HG02885 (cell line): Measurements from ENCODE around the gene EHMT2.
"Not testable (repeated sequence)": the region's sequence is repeated elsewhere in the genome, so short reads cannot be mapped to it uniquely, and the experiment has no call there.

Source experiments
- ATAC-seq: cut with Tn5 transposase; IDR thresholded peaks from one replicate; pipeline ENCODE4 v1.9.1; 2021; ENCODE audit warnings: mild to moderate bottlenecking; ENCODE audit not compliant: unreplicated experiment, poor library complexity

EHMT2 gene

DNA sequence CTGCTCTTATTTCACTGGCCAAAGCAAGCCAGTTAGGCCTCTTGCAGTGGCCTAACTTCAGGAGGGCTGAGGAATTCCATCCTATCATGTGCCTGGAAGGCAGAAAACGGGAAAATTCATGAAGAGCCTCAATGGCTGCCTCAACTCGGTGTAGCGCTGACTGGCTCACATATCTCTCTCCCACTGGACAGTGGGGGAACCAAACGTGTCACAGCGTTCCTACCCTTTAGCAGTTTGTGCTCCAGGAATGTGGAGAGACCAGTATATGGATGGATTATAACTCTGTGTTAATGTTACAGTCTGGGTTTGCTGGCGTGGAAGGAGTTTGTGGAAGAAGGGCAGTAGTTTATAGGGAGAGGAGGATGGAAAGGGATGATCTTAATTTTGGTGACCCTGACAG lies 18.3 kb upstream of the EHMT2 start:
- no peak for ATAC-seq

DNA sequence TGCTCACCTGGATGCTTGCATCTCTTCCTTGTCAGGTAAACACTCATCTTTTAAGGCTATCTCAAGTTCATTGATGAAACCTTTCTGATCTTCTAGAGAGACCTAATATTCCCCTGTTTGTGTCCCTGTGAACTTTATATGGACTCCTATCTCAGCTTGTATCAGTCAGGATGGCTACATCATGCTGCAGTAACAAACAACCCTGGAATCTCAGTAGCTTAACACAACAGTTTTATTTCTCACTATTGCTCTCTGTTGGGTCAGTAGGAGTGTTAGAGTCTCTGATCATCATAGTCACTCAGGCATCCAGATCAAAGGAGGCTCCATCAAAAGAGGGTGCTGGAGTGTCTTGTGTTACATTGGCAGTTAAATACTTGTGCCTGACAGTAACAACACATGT lies 17.9 kb upstream of the EHMT2 start:
- no peak for ATAC-seq

DNA sequence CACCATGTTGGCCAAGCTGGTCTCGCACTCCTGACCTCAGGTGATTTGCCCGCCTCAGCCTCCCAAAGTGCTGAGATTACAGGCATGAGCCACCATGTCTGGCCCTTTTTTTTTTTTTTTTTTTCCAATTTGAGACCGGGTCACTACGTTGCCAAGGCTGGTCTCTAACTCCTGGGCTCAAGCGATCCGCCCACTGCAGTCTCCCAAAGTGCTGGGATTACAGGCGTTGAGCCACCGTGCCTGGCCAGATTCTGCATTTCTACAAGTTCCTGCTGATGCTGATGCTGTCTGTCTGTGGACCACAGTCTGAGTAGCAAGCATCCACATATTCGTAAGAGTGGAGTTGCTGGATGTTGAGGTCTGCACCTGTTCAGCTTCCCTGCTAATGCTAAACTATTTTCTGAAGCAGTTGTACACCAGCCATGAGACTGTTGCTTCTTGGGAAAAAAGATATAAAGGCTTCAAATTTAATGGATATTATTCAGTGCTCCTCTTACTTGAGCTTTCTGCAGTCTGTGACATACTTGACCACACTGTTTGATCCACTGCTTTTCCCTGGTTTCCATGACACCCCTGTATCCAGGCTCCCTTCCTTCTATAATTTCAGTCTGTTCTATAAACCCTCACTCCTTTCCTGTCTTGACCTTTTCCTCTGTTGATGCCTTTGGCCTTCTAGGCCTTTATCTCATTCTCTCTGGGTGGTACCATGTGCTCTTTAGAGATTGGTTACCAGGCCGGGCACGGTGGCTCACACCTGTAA lies 14.5 kb upstream of the EHMT2 start:
- no peak for ATAC-seq

DNA sequence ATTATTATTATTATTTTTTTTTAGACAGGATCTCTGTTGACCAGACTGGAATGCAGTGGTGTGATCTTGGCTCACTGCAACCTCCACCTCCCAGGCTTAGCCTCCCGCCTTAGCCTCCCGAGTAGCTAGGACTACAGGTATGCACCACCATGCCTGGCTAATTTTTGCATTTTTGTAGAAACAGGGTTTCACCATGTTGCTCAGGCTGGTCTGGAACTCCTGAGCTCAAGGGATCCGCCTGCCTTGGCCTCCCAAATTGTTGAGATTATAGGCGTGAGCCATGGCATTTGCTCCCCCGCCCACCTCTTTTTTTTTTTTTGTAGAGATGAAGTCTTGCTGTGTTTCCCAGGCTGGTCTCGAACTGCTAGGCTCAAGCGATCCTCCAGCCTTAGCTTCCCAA lies 11.8 kb upstream of the EHMT2 start:
- not testable (repeated sequence) for ATAC-seq

DNA sequence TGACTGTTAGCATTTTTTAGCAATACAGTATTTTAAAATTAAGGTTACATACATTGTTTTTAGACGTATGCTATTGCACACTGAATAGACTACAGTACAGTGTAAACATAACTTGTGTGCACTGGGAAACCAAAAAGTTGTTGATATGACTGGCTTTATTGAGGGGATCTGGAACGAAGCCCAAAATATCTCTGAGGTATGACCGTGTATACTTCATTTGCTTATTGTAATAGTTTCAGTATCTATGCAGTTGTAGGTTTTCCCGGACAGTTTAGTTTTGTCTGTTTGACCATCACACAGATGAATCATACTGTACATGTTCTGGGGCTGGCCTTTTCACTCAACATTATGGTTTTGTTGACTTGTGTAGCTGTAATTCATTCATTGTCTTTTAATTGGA lies 11.3 kb upstream of the EHMT2 start:
- ATAC-seq, result peak; percentile 69

DNA sequence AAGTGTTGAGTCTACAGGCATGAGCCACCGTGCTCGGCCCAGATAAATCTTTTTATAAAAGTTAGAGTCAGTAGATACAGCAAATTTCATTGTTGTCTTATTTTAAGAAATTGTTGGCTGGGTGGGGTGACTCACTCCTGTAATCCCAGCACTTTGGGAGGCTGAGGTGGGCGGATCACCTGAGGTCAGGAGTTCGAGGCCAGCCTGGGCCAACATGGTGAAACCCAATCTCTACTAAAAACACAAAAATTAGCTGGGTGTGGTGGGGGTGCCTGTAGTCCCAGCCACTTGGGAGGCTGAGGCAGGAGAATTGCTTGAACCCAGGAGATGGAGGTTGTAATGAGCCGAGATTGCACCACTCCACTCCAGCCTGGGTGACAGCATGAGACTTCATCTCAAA lies 10.8 kb upstream of the EHMT2 start:
- ATAC-seq, result not testable (repeated sequence)

DNA sequence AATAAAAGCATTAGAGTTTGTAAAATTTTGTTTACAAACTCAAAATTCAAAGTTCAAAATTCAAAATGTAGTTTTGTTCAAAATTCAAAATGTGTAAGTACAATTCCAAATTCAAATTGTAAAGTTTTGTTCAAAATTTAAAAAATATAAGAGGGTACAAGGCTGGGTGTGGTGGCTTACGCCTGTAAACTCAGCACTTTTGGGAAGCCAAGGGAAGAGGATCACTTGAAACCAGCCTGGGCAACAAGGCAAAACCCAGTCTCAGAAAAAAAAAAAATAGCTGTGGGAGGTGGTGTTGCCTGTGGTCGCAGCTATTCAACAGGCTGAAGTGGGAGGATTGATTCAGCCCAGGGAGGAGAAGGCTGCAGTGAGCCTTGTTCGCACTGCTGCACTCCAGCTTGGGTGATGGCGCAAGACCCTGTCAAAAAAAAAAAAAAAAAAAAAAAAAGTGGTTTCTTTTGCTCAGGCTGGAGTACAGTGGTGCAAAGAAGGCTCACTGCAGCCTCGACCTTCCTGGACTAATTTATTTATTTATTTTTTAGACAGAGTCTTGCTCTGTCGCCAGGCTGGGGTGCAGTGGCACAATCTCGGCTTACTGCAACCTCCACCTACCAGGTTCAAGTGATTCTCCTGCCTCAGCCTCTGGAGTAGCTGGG lies 9.8 kb upstream of the EHMT2 start:
- ATAC-seq, result no peak

DNA sequence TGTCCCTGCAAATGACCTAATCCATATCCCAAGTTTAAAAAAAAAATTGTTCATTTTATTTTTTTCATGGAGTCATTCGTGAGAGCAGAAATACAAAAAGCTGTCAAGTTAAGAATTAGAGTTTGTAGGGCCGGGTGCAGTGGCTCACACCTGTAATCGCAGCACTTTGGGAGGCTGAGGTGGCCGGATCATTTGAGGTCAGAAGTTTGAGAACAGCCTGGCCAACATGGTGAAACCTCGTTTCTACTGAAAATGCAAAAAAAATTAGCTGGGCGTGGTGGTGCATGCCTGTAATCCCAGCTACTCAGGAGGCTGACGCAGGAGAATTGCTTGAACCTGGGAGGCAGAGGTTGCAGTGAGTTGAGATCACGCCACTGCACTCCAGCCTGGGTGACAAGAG lies 9.2 kb upstream of the EHMT2 start:
- ATAC-seq, result not testable (repeated sequence)

DNA sequence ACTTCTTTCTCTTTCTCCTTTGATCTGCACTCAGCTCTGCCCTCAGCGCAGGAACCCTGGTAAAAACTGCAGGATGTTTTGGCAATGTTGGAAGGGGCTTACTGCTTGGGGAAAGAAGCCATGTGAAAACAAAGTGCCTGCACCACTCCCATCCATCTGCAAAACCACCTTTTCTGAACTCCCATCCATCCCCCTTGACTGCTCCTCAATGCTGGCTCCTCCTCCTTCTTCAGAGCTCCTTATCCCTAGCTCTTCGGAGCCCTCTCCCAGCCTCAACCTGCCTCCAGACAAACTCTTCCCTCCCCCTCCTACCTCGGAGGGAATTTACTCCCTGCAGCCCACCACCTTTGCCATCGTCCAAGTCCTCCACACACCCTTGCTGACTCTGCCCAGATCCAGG lies 8.6 kb upstream of the EHMT2 start:
- ATAC-seq, result no peak

DNA sequence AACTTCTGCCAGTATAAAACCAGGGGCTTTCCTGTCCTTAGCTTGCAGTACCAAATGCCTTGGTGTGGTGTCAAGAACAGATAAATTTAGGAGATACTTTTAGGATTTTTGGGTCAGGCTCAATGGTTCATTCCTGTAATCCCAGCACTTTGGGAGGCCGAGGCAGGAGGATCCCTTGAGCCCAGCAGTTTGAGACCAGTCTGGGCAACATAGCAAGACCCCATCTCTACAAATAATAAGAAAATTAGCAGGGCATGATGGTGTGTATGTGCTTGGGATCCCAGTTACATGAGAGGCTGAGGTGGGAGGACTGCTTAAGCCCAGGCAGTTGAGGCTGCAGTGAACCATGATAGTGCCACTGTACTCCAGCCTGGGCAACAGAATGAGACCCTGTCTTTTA lies 7.5 kb upstream of the EHMT2 start:
- ATAC-seq, result no peak

DNA sequence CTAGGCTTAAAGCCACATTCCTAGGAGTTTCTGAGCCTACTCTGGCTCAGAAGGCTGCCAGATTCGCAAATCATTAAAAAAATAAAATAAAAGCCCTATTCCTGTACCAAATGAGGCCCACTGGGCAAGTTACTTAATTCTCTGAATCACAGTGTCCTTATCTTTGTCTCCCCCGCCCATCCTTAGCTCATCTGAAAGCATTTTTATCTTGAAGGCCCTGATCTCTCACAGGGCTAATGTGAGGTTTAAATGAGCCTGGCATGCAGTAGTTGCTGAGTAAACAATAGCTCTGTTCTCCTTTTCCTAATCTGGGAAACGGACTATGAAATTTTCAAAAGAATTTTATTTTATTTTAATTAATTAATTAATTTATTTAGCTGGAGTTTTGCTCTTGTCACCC lies 6.5 kb upstream of the EHMT2 start:
- ATAC-seq, result no peak

DNA sequence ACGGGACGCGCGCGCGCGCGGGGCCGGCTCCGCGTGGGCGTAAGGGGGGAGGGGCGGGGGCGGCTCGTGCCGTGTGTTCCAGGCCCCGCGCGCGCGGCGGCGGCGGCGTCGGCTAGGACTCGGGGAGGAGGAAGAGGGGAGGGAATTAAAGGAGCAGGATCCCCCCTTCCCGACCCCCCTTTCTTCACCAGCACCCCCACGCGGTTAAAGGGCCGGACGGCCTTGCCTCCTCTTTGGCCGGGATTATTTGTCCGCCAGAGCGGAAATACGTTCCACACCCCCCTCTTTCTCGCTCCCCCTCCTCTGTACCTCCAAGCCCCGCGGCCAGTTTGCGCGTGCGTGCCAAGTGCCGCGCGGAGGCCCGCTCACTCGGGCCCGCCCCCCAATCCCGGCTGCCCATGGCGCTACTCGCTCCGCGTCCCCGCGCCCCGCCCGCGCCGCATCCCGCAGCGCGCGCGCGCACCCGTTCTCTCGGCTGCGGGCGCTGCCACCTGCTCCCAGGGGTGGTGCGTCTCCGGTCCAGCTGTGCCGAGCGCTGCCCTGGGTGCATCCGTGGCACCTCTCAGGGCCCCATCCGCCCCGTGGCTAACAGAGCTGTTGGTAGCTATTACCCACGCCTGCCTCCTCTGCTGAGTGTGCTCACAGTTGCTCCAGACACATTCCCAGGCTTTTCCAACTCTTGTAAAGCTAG lies 4.6 kb upstream of the EHMT2 start, which contains the start of gene ZBTB12:
TSS of gene ZBTB12 (minus strand) at position 134 of the 691 bp plus-strand sequence. CDS start 781 bp downstream, outside the sequence.
- peak; percentile 65 for ATAC-seq

DNA sequence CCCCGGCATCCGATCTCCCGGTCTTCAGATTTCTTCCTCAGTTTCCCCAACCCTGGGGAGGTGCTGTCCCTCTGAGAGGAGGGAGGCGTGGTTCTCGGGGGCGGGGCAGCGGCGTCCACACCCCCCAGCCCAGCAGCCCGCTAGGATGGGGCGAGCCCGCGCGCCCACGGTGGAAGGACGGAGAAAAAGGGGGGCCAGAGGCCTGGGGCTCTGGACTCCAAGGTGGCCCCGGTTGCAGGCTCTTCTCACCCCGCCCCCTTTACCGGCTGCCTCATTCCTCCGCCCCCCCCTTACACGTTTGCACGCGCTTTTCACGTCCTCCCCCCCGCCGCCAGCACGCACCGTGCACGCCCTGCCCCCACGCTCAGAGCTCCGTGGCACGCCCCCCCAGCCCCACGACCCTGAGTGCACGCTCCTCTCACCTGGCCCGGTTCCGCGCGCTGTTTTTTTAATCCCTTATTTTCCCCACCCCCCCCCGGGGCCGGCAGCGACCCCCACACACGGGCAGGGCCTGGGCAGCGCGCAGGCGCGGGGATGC lies 4.0 kb upstream of the EHMT2 start:
- ATAC-seq, result no peak

DNA sequence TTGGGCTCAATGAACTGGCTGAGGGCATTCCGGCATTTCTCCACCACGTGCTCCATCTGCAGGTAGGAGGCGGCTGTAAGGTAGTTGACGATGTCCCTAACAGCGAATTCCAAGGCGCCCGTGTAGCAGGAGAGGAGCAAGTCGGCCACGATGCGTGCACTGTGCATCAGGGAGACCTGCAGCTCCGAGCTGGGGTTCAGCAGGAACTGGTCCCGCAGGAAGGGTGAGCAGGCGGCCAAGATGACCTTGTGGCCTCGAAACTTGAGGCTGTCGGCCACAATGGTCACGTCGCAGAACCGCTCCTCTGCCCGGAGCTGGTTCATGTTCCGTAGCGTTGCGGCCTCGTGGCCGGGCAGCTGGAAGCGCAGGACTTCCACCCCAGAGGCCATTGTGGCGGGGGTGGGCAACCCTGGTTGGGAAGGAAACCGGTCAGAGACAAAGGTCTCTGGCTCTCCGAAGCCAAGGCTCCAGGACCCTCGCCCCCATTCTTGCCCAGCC lies 3.5 kb upstream of the EHMT2 start:
- ATAC-seq, result no peak

DNA sequence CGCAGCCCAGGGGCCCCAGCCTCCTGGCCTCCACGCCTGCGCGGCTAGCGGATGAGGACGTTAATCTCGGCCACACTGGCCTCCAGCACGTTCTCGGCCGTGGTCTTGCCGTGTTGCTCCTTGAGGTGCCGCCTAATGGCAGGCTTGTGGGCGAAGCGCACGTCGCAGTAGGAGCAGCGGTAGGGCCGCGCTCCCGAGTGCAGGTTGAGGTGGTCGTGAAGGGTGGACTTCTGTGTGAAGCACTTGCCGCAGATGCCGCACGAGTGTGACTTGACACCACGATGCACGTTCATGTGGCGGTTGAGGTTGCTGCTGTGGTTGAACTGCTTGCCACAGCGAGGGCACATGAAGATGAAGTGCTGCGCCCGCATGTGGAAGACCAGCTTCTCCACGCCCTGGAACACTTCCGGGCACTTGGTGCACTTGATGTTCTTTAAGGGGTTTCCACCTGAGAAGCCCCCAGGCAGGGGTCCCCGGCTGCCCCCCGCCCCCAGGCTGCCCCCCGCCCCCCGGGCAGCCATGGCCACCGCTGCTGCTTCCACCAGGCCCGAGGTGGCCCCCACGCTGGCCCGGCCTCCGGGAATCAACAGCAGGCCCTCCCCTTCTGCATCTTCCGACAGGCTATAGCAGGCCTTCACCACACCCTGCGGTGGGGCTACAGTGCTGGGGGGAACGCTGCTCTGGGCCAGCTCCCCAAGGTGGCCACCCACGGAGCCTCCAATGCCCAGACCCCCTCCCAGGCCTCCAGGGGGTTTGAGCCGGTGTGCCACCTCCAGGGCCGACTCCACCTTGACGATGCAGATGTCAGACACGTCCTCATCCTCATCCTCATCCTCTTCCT lies 2.6 kb upstream of the EHMT2 start:
- ATAC-seq, result no peak

DNA sequence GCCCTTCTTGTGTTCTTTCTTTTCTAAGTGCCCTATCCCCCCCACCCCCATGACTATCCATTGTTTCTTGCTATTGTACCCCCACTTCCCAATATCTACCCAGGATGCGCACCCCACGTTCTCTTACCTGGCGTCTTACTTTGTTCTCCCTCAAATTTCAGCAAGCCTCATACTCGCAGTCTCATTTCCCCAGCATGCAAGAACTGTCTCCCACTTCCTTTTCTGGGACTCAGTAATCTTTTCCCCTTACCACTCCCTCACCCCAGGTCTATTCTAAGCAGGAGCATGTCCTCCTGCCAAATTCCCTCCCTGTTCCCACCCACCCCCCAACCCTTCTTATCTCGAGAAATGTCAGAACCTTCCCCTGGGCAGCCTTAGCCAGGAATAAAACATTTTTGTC lies 1.7 kb upstream of the EHMT2 start:
- no peak for ATAC-seq

DNA sequence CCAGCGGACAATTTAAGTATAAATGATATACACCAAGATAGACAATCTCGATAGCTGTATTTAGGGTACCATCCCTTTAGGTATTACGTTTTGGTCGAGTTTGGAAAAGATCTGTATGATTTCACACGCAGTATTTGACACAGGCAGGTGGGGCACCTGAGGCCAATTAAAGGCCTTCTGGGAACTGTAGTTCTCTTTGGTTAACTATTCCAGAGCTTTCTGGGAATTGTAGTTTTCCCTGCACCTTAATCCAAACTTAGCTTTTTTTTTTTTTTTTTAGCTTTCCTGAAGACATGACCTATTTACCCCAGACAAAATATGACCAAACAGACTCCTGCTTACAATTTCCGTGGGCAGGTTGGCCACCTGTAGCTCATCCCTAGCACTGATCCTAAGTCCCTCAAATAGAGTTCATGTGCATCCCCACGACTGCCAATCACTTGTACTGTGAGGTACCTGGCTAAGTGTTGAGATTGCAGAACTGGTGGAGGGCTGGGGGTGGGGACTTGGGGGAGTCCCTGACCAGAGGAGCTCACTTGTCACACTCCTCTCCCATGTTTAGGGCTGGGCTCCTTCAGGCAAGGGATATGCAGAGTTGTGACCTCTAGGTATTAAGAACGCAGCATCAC lies 999 bp upstream of the EHMT2 start:
- ATAC-seq, result no peak

DNA sequence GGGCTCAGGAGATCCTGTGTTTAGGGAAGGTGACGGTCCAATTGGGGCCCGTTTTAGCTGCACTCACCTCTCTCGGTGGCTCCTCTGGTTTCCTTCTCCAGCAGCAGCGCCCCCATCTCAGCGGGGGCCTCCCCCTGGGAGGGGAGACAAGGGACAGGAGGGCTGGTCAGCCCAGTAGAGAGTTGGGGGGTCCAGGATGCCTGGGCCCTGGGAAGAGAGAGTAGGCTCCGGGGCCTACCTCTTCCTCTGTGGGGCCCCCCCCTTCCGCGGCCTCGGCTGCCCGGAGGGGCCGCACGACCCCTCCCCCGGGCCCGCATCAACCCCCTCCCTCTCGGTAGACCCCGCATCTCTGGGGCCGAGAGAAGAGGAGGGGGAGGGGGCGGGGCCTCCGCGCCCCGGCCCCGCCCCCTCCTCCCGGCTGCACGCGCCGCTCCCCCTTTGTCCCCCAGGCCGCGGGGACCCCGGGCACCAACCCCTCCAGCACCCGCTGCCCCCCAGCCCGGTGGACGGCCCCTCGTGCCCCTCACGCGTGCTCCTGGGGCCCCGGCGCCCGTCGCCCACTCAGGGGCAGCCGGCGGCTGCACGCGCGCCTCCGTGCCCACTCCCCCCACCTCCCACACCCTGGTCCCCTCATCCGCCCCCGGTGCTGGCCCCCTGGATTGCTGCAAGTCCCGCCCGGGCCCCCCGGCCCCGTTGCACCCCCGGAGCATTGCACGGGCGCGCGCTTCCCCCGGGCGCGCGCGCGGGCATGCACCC lies 464 bp downstream of the EHMT2 start:
- ATAC-seq, result no peak

DNA sequence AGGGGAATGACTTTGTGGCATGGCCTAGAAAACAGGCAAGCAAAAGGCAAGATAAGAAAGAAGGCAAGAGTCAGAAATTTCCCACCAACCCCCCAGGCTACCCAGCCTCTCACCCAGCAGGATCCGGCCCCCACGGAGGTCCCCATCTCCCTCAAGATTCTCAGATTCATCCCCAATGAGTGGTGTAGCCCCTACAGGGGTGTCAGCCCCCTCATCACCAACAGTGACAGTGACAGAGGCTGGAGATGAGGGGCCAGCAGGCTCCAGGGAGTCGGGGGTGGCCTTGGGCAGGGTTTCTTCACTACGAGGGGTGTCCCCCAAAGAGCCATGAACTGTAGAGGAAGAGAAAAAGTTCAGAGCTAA lies 1.0 kb downstream of the EHMT2 start:
- no peak for ATAC-seq
